Measurements from ENCODE around the gene HSD17B11. TPM values are rescaled to one million over a fixed set of nuclear protein-coding genes. Genes with fewer than 3 reads are reported as not detected.

Gene HSD17B11
- total and polyA plus RNA-seq, 2 of the 8 experiments (the other 6 are each of a cell fraction or from before 2014, with no cell fraction given): 6.0 to 9.0 TPM

GRCh38 chr4:87428979-87429378 is 38.0 kb upstream of the HSD17B11 start:
- TF ChIP-seq CBX5 (IDR thresholded peaks at IDR 0.05; ENCODE audit: low read depth, low read length) (no peak), PHF8 (conservative IDR thresholded peaks at IDR 0.05; ENCODE audit: low read depth, low read length) (no peak), SIN3A (conservative IDR thresholded peaks at IDR 0.05 in 1 of 2, IDR thresholded peaks at IDR 0.05 in 1 of 2; ENCODE audit: low read depth in 1 of 2, low read length in 2 of 2) (no peak), HDAC6 (IDR thresholded peaks at IDR 0.05; ENCODE audit: low read depth, low read length) (no peak), JUN (IDR thresholded peaks at IDR 0.05; ENCODE audit: low read depth, low read length) (no peak), EGR1 (IDR thresholded peaks at IDR 0.05; ENCODE audit: borderline replicate concordance, low read depth, low read length) (no peak), EZH2 (IDR thresholded peaks at IDR 0.05; ENCODE audit: low read depth, low read length, severe bottlenecking) (no peak), POLR2AphosphoS5 (IDR thresholded peaks at IDR 0.05; ENCODE audit: low read depth, low read length) (no peak), NANOG (IDR thresholded peaks at IDR 0.05; ENCODE audit: insufficient read depth, low read depth, low read length, poor library complexity, severe bottlenecking) (no peak), TBP (IDR thresholded peaks at IDR 0.05; ENCODE audit: low read depth, low read length) (no peak)
- TF ChIP-seq, protein P1, sequence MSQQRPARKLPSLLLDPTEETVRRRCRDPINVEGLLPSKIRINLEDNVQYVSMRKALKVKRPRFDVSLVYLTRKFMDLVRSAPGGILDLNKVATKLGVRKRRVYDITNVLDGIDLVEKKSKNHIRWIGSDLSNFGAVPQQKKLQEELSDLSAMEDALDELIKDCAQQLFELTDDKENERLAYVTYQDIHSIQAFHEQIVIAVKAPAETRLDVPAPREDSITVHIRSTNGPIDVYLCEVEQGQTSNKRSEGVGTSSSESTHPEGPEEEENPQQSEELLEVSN (IDR thresholded peaks at IDR 0.05): no peak
- TF ChIP-seq, protein P2, sequence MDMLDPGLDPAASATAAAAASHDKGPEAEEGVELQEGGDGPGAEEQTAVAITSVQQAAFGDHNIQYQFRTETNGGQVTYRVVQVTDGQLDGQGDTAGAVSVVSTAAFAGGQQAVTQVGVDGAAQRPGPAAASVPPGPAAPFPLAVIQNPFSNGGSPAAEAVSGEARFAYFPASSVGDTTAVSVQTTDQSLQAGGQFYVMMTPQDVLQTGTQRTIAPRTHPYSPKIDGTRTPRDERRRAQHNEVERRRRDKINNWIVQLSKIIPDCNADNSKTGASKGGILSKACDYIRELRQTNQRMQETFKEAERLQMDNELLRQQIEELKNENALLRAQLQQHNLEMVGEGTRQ (IDR thresholded peaks at IDR 0.05; ENCODE audit: low read length): no peak
- 94% methylated on average over 6 of the region's 6 CpGs; no CpG with 5 or more reads in 1 of the 2 experiments for WGBS, 2 experiments (ENCODE audit: extremely low coverage in 1 of 2, insufficient coverage in 1 of 2, insufficient read length in 1 of 2, insufficient replicate concordance in 2 of 2, low coverage in 1 of 2, low lambda C conversion rate in 2 of 2, missing lambda C conversion rate in 1 of 2)
- no peak overlapping the region for H3K18ac ChIP-seq (ENCODE audit: extremely low read depth, low read length)
- H3K14ac ChIP-seq (ENCODE audit: insufficient read length): no peak overlapping the region
- H2BK15ac ChIP-seq (ENCODE audit: low read length): no peak overlapping the region
- no peak overlapping the region for H3K4ac ChIP-seq (replicated peaks; ENCODE audit: insufficient read length, low read depth, low read length)
- H3K79me1 ChIP-seq (ENCODE audit: low read depth, low read length): peaks cover 6% of the 10 kb centered on the region
- H2BK20ac ChIP-seq (ENCODE audit: low read length): no peak overlapping the region
- no peaks in the 10 kb centered on the region for H3K9me3 ChIP-seq (ENCODE audit: insufficient read depth in 2 of 2, low read depth in 1 of 2, low read length in 1 of 2)
- no peak overlapping the region for H4K91ac ChIP-seq (replicated peaks; ENCODE audit: insufficient read length, low read length)
- H2AFZ ChIP-seq (ENCODE audit: low read length): no peak overlapping the region
- H3K9ac ChIP-seq (replicated peaks in 1 of 4; ENCODE audit: extremely low read depth in 1 of 4, low read depth in 3 of 4, low read length in 3 of 4): no peak overlapping the region
- no peaks in the 10 kb centered on the region for H3K27me3 ChIP-seq (replicated peaks in 1 of 4; ENCODE audit: control insufficient read depth in 3 of 4, extremely low read depth in 1 of 4, insufficient read depth in 3 of 4, low read length in 3 of 4)
- H3K36me3 ChIP-seq (ENCODE audit: control insufficient read depth in 2 of 4, insufficient read depth in 4 of 4, low read length in 3 of 4): no peaks in the 10 kb centered on the region
- no peak overlapping the region for H4K8ac ChIP-seq (ENCODE audit: extremely low read depth, insufficient read depth, low read length)
- H3K4me1 ChIP-seq (replicated peaks in 1 of 4; ENCODE audit: control insufficient read depth in 3 of 4, insufficient read depth in 4 of 4, low read length in 3 of 4): no peaks in the 10 kb centered on the region; a peak in 2 of 7 replicates
- peaks cover 3 to 88% of the 10 kb centered on the region in 2 experiments; a peak in 3 of 4 replicates for H3K79me2 ChIP-seq (ENCODE audit: control insufficient read depth in 1 of 2, insufficient read depth in 2 of 2, low read length in 2 of 2)
- no peak overlapping the region for H3K4me2 ChIP-seq (ENCODE audit: insufficient read depth in 1 of 2, low read depth in 2 of 2, low read length in 2 of 2)
- DNase-seq (ENCODE audit: low read depth in 1 of 2, low spot score in 2 of 2) (no peak), FAIRE-seq (no peak)
- no peak overlapping the region for H3K27ac ChIP-seq (ENCODE audit: low read depth, low read length)
- H2BK12ac ChIP-seq (ENCODE audit: low read depth, low read length): no peak overlapping the region
- CTCF ChIA-PET (ENCODE audit: partially characterized antibody): interaction anchor here (1.1 kb wide), 1 partner anchor 160 kb away, joined by 3 read pairs; no protein-coding TSS in a partner anchor
- H3K23ac ChIP-seq (ENCODE audit: insufficient read length): no peak overlapping the region
- no peak overlapping the region for H2AK5ac ChIP-seq (ENCODE audit: low read depth, low read length)
- H3K23me2 ChIP-seq (ENCODE audit: low read depth, low read length): peaks cover 3% of the 10 kb centered on the region; the same call in 1 of the 2 replicates
- no peak overlapping the region for H2BK5ac ChIP-seq (ENCODE audit: low read depth, low read length)
- peaks cover 0 to 1% of the 10 kb centered on the region in 2 experiments for H4K20me1 ChIP-seq (replicated peaks in 1 of 2; ENCODE audit: control insufficient read depth in 1 of 2, insufficient read depth in 2 of 2, low read length in 2 of 2)
- no peak overlapping the region for H3K56ac ChIP-seq (replicated peaks; ENCODE audit: insufficient read length, low read depth, low read length)
- H4K5ac ChIP-seq (ENCODE audit: insufficient read length, low read depth, low read length): no peak overlapping the region
- POLR2A ChIA-PET (ENCODE audit: partially characterized antibody): no interaction called here
- no peak overlapping the region for H3K4me3 ChIP-seq (ENCODE audit: extremely low read depth in 1 of 4, insufficient read depth in 2 of 4, low read depth in 3 of 4, low read length in 4 of 4)
- H2BK120ac ChIP-seq (replicated peaks; ENCODE audit: low read depth, low read length): no peak overlapping the region

All from H1 (cell line).